HS-5 (cell line): ENCODE results near the gene KRTCAP3.
"Not testable (repeated sequence)": the region's sequence is repeated elsewhere in the genome, so short reads cannot be mapped to it uniquely, and the experiment has no call there.

ENCODE experiments used
- DNase-seq: peaks from one replicate; pipeline ENCODE4 v3.0.0-alpha.2; 2012; ENCODE audit warnings: low read depth

Gene KRTCAP3

DNA sequence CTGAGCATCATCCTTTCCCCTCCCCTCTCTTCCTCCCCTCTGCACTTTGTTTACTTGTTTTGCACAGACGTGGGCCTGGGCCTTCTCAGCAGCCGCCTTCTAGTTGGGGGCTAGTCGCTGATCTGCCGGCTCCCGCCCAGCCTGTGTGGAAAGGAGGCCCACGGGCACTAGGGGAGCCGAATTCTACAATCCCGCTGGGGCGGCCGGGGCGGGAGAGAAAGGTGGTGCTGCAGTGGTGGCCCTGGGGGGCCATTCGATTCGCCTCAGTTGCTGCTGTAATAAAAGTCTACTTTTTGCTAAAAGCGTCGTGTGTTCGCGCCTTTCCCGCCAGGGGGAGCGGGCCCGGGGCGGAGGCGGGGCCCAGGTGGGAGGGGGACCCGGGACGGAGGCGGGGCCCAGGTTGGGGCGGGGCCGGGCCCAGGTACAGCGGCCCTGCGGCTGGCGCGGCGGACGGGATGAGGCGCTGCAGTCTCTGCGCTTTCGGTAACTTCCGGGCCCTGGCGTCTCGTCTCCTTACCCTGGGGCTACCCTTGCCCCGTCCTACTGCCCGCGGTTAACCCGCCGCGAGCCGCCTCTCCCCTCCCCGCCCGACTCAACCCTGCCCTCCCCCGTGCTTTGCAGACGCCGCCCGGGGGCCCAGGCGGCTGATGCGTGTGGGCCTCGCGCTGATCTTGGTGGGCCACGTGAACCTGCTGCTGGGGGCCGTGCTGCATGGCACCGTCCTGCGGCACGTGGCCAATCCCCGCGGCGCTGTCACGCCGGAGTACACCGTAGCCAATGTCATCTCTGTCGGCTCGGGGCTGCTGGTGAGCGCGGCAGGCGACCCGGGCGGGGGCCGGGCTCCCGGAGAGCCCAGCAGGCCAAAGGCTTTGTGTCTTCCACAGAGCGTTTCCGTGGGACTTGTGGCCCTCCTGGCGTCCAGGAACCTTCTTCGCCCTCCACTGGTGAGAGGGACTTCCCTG is at the start of gene KRTCAP3:
TSS of gene KRTCAP3 (plus strand) at position 424 of the 962 bp plus-strand sequence. CDS start at position 456, 32 bp downstream.
- no peak for DNase-seq

DNA sequence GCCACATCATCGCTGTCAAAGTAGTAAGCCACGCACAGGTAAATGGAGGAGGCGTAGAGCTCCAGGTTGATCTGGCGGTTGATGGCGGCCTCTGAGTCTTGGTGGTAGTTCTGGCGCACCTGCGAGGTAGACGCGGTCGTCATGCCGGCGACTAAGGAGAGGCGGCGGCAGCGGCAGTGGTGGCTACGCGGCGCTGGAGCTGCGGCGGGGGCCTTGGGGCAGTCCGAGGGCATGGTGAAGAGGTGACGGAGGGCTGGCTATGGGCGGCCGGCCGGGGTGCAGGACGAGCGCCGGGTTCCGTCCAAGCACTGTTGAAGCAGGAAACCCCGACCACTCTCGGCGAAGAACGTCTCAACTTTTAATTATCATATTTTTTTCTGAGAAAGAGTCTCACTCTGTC is 49.0 kb upstream of the KRTCAP3 start:
- DNase-seq, result no peak

DNA sequence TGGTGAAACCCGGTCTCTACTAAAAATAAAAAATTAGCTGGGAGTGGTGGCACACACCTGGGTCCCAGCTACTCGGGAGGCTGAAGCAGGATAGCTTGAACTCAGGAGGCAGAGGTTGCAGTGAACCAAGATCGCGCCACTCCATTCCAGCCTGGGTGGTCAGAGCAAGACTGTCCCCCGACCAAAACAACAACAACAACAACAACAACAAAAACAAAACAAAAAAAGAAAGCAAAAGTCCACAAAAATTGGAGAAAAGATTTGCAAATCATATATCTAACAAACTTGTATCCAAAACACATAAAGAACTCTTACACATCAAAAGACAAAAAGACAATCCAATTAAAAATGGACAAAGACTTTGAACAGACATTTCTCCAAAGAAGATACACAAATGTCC is 43.2 kb upstream of the KRTCAP3 start:
- DNase-seq, result no peak

GRCh38 chr2:27400348-27401135 is 41.6 kb upstream of the KRTCAP3 start:
- no peak for DNase-seq

GRCh38 chr2:27407798-27408491 is 34.2 kb upstream of the KRTCAP3 start:
- DNase-seq, result peak; percentile 28

DNA sequence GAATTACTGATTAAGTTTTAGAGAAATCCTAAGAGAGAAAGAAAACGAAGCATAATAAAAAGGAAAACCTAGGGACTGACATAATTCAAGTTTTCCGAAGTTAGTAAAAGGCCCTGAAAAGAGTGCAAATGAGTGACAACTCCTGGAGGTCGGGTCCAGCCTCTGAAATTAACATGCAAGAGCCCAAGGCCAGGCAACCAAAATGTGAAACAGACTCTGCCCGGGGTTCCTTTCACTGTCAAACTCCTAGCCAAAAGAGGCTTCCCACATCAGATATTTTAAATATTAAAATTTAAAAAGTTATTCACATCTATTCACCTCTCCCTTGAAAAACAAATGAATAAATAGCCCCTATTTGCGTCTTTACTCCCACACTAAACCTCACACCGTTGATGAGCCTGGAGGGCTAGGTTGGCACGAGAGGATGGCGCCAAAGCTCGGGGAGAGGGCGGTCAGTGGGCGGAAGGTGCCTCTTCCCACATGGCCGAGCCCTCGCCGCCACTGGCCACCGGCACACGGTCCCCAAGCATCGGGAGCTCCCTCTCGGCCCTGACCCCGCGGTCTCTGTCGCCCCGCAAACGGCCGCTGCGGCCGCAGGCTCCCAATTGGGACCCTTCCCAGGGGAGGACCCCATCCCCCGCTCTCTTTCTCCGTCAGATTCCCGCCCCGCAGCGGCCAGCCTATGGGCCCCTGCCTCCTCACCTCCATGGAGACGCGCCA is 33.4 kb upstream of the KRTCAP3 start:
- no peak for DNase-seq

- DNase-seq, result peak; percentile 65
These were observed 32.7 kb upstream of the KRTCAP3 start, which contains the start of gene PPM1G for GRCh38 chr2:27409321-27410073. Gene PPM1G, minus strand, starts transcription at chr2:27409591. Its CDS starts 169 bp downstream, at chr2:27409422.

DNA sequence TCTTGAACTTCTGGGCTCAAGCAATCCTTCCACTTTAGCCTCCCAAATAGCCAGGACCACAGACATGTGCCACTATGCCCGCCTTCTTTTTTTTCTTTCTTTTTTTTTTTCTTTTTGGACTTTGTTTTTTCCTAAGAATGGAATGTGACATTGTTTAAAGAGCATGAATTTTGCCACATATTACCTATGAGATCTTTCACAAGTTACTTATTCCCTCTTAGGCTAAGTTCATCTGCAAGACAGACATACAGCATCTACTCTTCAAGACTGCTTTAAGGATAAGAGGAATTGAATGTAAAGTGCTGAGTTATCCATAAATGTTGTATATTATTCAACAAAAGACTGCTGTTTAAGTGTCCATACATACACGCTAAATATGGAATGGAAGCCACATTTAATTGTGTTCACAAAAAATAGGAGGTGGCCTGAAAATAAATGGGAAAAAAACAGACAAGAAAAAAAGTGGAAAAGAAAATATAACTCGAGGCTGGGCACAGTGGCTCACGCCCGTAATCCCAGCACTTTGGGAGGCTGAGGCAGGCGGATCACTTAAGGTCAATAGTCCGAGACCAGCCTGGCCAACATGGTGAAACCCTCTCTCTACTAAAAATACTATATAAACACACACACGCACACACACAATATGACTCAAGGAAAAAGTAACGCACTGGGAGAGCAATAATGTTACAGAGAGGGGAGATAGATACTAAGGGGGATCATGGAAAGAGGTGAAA is 29.6 kb upstream of the KRTCAP3 start:
- no peak for DNase-seq

GRCh38 chr2:27416151-27416550 is 26.0 kb upstream of the KRTCAP3 start:
- DNase-seq, result no peak

GRCh38 chr2:27420996-27421395 is 21.2 kb upstream of the KRTCAP3 start:
- DNase-seq, result no peak

DNA sequence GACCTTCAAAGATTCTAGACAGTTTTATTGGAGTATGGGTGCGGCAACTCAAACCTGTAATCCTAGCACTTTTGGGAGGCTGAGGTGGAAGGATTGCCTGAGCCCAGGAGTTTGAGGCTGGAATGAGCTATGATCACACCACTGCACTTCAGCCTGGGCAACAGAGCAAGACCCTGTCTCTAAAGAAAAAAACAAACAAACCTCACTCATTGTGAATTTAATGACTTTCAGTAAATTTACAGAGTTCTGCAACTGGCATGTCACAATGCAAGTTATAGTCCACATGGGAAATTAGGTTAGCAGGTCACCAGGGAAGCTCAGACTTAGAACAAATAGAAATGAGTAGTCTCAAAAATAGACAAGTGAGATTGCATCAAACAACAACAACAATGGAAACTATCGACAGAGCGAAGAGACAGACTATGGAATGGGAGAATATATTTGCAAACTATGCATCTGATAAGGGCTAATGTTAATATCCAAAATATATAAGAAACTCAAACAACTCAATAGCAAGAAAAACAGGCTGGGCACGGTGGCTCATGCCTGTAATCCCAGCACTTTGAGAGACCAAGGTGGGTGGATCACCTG is 20.4 kb upstream of the KRTCAP3 start:
- DNase-seq, result no peak

- no peak for DNase-seq
These were observed 19.2 kb upstream of the KRTCAP3 start for GRCh38 chr2:27422958-27423357.

GRCh38 chr2:27425039-27425438 is 17.1 kb upstream of the KRTCAP3 start:
- DNase-seq, result not testable (repeated sequence)

GRCh38 chr2:27427863-27428212 is 14.3 kb upstream of the KRTCAP3 start:
- DNase-seq, result peak; percentile 9

- peak; percentile 68 for DNase-seq
These were observed 13.8 kb upstream of the KRTCAP3 start, which contains the start of gene NRBP1 for GRCh38 chr2:27428213-27428977. Gene NRBP1, plus strand, starts transcription at chr2:27428631. Its CDS starts 4,643 bp downstream, at chr2:27433274.

- DNase-seq, result peak; percentile 44
These were observed 13.1 kb upstream of the KRTCAP3 start for GRCh38 chr2:27428978-27429541.

DNA sequence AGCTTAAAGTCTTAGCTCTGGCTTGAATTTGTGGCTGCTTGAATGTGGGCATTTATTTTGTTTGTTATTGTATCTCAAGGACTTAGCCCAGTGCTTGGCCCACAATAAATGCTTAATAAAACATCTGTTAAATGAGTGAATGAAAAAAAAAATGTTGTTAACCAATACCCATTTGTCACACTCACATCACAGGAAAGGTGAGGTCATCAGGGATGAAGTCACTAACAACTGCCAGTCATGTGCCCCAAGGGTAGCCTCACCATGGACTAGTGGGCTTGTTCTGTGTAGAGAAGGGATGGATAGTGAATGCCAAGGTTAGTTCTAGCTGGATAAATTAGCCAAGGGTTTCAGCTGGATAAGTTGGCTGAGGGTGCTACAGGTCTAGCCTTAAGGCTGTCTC is 10.8 kb upstream of the KRTCAP3 start:
- DNase-seq, result peak; percentile 37

GRCh38 chr2:27435628-27436027 is 6.6 kb upstream of the KRTCAP3 start:
- DNase-seq, result no peak
